NCI-H1436 treated with DMSO at 0.1 percent for 48 hours (cell line): ENCODE results near the gene SRL.
A peak's percentile ranks its signal among the peaks of the same experiment; 100 is the strongest.
"Not testable (repeated sequence)": the region's sequence is repeated elsewhere in the genome, so short reads cannot be mapped to it uniquely, and the experiment has no call there.

Experiments
- DNase-seq: peaks from one replicate; lab custom pipeline; 2025; lab: John Stamatoyannopoulos, UW

Gene SRL

DNA sequence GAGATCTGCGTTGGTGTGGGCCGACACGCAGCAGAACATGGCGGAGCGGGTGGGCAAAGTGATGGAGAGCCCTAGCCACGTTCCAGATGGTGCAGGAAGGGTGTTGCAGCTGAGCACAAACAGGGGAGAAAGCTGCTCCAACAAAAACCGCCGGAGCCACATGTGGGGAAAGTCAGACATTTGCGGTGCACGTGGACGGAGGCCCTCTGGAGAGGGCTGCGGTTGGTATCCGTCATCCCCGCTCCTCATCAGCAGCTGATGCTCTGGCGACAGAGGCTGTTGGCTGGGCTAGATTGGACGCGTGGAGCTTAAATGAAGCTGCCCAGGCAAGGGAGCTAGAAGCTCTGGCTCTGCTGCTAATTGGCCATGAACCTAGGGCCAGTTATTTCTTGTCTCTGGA, 82.2 kb downstream of the SRL start:
- DNase-seq = no peak

DNA sequence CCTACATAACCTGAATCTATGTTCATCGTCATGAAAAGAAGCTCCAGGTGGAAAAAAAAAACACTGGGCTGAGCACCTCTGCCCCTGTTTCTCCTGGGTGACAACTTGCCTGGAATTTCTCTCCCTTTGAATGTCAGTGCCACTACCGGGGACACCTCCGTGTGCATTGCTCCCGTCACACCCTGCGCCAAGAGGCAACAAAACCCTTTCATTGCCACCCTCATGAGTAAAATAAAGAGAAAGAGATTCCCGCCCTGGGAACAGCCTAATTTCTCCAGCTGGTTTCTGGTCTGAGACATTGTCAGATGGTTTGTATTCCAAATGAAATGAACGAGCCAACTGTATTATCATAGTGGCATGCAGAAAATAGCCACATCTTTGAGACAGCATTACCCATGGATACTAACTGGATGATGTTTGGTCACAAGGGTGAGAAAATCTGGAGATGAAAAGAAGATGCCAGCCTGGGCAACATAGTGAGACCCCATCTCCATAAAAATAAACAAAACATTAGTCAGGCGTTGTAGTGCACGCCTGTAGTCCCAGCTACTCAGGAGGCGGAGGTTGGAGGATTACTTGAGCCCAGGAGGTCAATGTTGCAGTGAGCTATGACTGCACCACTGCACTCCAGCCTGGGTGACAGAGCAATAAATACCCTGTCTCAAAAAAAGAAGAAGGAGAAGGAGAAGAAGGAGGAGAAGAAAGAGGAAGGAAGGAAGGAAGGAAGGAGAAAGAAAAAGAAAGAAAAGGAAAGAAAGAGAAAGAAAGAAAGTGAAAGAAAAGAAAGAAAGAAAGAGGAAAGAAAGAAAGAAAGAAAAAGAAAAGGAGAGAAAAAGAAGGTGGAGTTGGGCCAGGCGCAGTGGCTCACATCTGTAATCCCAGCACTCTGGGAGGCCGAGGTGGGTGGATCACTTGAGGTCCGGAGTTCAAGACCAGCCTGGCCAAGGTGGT, 83.5 kb downstream of the SRL start:
- no peak for DNase-seq

GRCh38 chr16:4157376-4157825, 84.5 kb downstream of the SRL start:
- no peak for DNase-seq

- not testable (repeated sequence) for DNase-seq
These were observed 85.4 kb downstream of the SRL start for GRCh38 chr16:4156503-4156902.

- not testable (repeated sequence) for DNase-seq
These were observed 88.5 kb downstream of the SRL start for GRCh38 chr16:4153364-4153763.

DNA sequence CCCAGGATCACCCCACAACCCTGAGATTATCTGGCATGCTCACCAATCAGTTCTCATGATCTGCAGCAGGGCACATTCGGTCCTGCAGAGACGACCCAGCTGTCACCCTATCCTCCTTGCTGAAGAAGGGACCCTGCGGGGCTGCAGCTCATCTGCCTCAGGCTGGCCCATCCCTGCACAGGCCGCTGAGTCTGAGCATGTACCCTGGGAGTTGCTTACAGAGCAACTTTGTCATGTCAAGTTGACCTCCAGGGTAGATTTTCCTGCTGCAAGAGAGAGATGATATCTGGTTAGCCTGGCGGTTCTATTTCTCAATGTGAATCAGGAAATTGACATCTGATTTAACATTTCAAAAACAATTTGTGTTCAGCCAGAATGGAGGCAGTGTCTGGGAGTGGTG, 89.6 kb downstream of the SRL start:
- no peak for DNase-seq

GRCh38 chr16:4147236-4147635, 94.6 kb downstream of the SRL start:
- no peak for DNase-seq

DNA sequence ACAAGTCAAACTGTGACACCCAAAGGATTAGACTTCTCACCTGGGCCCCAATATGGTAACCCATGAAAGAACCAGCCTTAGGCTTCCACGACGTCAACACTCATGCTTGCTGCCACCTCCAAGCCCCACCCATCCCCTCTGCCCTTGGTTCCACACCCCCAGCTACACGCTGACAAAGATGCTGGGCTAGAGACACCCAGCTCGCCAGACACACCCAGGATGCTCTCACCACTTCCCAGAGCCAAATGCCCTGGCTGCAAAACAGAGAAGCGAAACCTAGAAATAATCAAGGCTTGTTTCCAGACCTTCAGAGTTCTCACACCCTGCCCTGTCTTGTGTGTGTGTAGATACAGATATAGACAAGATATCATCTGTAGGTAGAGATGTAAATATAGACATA, 99.6 kb downstream of the SRL start:
- DNase-seq = no peak

GRCh38 chr16:4141604-4142003, 100.3 kb downstream of the SRL start:
- no peak for DNase-seq

DNA sequence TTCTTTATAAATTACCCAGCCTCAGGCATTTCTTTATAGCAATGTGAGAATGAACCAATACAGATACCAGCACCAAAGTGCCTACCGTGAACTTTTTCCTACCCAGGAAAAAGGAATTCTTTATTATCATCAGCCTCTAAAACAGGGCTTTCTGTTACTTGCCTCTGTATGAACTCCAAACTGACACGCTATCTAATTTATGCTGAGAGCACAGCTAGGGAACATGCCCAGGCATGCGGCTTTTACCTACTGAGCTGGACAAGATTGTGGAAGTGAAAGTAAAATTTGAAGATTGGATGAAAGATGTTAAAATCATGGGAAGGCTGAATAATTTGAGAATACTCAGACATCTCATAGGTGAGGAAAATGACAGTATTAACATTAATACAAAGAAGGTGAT, 101.2 kb downstream of the SRL start:
- peak; percentile 25 for DNase-seq

DNA sequence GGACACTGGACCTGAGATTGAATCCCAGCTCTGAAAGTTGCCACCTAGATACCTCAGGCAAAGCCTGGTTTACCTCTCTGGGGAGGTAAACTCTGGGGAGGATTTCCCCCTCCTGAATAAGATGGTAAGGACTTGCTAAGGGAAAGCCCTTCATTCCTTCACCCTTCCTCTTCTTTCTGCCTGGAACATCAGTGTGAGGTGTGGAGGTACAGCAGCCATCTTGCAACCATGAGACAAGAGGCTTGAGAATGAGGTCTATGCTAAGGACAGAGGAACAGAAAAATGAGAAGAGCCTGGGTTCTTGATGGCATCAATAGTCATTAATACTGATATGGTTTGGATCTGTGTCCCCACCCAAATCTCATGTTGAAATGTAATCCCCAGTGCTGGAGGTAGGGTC, 101.9 kb downstream of the SRL start:
- DNase-seq = no peak
